Smooth muscle cell (in vitro differentiated cells): Measurements from ENCODE around the gene LRRC70. TPM values are rescaled to one million over a fixed set of nuclear protein-coding genes. Genes with fewer than 3 reads are reported as not detected.

Experiments used
- DNase-seq: peaks from one replicate; lab custom pipeline; 2025; ENCODE audit not compliant: unreplicated experiment; lab: John Stamatoyannopoulos, UW
- H2AFZ ChIP-seq: fragments of 200-600 bp; sonication (generic); 2 replicates; pipeline ENCODE4 v1.6.0; 2016; ENCODE audit warnings: antibody characterized with exemption, low read depth, mild to moderate bottlenecking
- H3F3A ChIP-seq: fragments of 200-600 bp; sonication (generic); 2 replicates; pipeline ENCODE4 v1.6.0; 2017; ENCODE audit warnings: antibody characterized with exemption, low read depth
- H3K27ac ChIP-seq: fragments of 200-600 bp; sonication (generic); 2 replicates; pipeline ENCODE4 v1.5.1; 2016; ENCODE audit warnings: low read depth, mild to moderate bottlenecking
- H3K27me3 ChIP-seq: fragments of 200-600 bp; sonication (generic); 2 replicates; pipeline ENCODE4 v1.6.1; 2016; ENCODE audit warnings: low read depth, mild to moderate bottlenecking
- H3K36me3 ChIP-seq: fragments of 200-600 bp; sonication (generic); 2 replicates; pipeline ENCODE4 v1.5.1; 2016; ENCODE audit warnings: low read depth
- H3K4me1 ChIP-seq: fragments of 200-600 bp; sonication (generic); 2 replicates; pipeline ENCODE4 v1.5.1; 2016; ENCODE audit warnings: low read depth
- H3K4me2 ChIP-seq: fragments of 200-600 bp; sonication (generic); 2 replicates; pipeline ENCODE4 v1.6.0; 2016; ENCODE audit warnings: mild to moderate bottlenecking
- H3K4me3 ChIP-seq: fragments of 200-600 bp; sonication (generic); 2 replicates; pipeline ENCODE4 v1.5.1; 2016; ENCODE audit warnings: mild to moderate bottlenecking
- H3K79me2 ChIP-seq: fragments of 200-600 bp; sonication (generic); 2 replicates; pipeline ENCODE4 v1.6.0; 2016; ENCODE audit warnings: low read depth, mild to moderate bottlenecking
- H3K9ac ChIP-seq: fragments of 200-600 bp; sonication (generic); 2 replicates; pipeline ENCODE4 v1.6.0; 2016; ENCODE audit warnings: low read depth
- H3K9me3 ChIP-seq: fragments of 200-600 bp; sonication (generic); replicated peaks from 2 replicates; pipeline ENCODE4 v1.5.1; 2016; ENCODE audit warnings: low read depth
- H4K20me1 ChIP-seq: fragments of 200-600 bp; sonication (generic); 2 replicates; pipeline ENCODE4 v1.6.0; 2016; ENCODE audit warnings: low read depth
- WGBS: methylation state at CpG from one replicate; pipeline ENCODE4 v1.1.7; 2016; ENCODE audit warnings: low lambda C conversion rate; 5-methylcytosine and 5-hydroxymethylcytosine counted together
- polyA plus RNA-seq: library from polyadenylated mRNA; unstranded; fragments of >200 nt; fragmentation: Nextera tagmentation; extraction: Ambion mirVana; gene quantifications from 2 replicates; pipeline ENCODE4 v1.2.1, GENCODE V29; 2016
- total RNA-seq: library from RNA; depleted of rRNA; stranded (reverse); fragments of >200 nt; gene quantifications from 2 replicates; pipeline ENCODE4 v1.2.3, GENCODE V29; 2014
- TF ChIP-seq, protein P1 (sequence below): fragments of 200-600 bp; sonication (generic); IDR thresholded peaks from 2 replicates; pipeline ENCODE4 v1.5.1; 2017; ENCODE audit warnings: borderline replicate concordance, mild to moderate bottlenecking, antibody characterized with exemption; ENCODE audit not compliant: insufficient read depth, poor library complexity, severe bottlenecking

LRRC70 gene
- total and polyA plus RNA-seq, 2 experiments from 2014 or later: 0.22 to 0.36 TPM

DNA sequence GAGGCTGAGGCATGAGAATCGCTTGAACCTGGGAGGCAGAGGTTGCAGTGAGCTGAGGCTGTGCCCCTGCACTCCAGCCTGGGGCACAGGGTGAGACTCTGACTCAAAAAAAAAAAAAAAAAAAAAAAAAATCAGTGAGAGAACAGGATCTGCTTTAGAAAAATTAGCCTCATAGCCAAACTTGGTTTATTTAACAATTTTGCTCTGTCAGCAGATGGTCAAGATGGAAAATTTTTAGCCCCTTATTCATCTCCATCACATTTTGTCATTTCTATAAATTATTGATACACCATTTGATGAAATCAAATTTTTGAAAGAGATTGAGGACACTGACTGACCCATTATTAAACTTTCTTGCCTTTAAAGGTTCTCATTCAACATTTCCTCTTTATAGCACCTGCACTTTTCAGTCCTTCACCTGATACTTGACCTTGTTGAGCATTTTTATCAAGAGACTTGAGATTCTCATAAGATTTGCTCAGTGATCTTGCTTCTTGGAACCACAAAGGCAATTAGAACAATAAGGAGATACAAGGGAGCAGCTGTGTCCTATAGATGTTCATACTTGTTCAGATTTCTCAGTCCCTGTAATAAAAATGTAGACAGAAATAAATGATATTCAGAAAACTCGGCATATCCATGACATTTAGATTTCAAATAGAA lies 38.1 kb downstream of the LRRC70 start:
- WGBS: 98% methylated on average over 2 of the region's 2 CpGs
- TF ChIP-seq, protein P1, sequence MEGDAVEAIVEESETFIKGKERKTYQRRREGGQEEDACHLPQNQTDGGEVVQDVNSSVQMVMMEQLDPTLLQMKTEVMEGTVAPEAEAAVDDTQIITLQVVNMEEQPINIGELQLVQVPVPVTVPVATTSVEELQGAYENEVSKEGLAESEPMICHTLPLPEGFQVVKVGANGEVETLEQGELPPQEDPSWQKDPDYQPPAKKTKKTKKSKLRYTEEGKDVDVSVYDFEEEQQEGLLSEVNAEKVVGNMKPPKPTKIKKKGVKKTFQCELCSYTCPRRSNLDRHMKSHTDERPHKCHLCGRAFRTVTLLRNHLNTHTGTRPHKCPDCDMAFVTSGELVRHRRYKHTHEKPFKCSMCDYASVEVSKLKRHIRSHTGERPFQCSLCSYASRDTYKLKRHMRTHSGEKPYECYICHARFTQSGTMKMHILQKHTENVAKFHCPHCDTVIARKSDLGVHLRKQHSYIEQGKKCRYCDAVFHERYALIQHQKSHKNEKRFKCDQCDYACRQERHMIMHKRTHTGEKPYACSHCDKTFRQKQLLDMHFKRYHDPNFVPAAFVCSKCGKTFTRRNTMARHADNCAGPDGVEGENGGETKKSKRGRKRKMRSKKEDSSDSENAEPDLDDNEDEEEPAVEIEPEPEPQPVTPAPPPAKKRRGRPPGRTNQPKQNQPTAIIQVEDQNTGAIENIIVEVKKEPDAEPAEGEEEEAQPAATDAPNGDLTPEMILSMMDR: no peak
- Histone ChIP-seq H3K27me3 (no peaks in the 10 kb centered on the region), H3K79me2 (no peaks in the 10 kb centered on the region), H3K4me3 (no peak overlapping the region), H3K36me3 (no peaks in the 10 kb centered on the region), H3K9ac (no peak overlapping the region), H3K27ac (no peak overlapping the region), H3K4me2 (no peak overlapping the region), H3F3A (no peaks in the 10 kb centered on the region), H3K4me1 (peaks cover 4% of the 10 kb centered on the region), H2AFZ (no peak overlapping the region), H3K9me3 (no peaks in the 10 kb centered on the region), H4K20me1 (no peaks in the 10 kb centered on the region)
- DNase-seq: no peak

DNA sequence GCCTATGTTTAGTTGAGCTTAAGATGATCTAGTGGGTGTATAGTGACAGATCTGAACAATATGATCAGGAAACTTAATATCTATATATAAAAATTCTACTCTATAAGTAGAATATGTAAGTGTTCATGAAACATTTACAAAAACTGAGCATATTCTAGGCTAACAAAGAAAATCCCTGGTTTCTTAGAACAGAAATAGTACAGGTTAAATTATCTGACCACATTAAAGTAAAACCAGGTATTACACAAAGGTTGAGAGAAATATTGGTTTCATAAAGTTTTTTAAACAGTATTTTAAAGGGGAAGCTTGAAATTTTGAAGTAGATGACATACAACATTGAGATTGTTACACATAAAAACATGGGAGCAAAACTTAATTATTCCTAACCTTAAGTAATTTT lies 39.3 kb downstream of the LRRC70 start:
- Histone ChIP-seq H3K36me3 (no peaks in the 10 kb centered on the region), H3K27me3 (no peaks in the 10 kb centered on the region), H3F3A (no peaks in the 10 kb centered on the region), H3K9ac (no peak overlapping the region), H3K4me3 (no peak overlapping the region), H2AFZ (no peak overlapping the region), H3K27ac (no peak overlapping the region), H3K4me1 (peaks cover 5% of the 10 kb centered on the region), H3K4me2 (no peak overlapping the region), H3K79me2 (no peaks in the 10 kb centered on the region), H4K20me1 (no peaks in the 10 kb centered on the region), H3K9me3 (no peaks in the 10 kb centered on the region)
- TF ChIP-seq, protein P1: no peak
- DNase-seq: no peak

- no peaks in the 10 kb centered on the region for H3F3A ChIP-seq
- no peaks in the 10 kb centered on the region for H3K79me2 ChIP-seq
- H4K20me1 ChIP-seq: no peaks in the 10 kb centered on the region
- H3K4me3 ChIP-seq: no peak overlapping the region
- no peaks in the 10 kb centered on the region for H3K9me3 ChIP-seq
- no peak overlapping the region for H3K4me2 ChIP-seq
- peaks cover 5% of the 10 kb centered on the region for H3K4me1 ChIP-seq
- no peak overlapping the region for H3K9ac ChIP-seq
- no peaks in the 10 kb centered on the region for H3K27me3 ChIP-seq
- H3K36me3 ChIP-seq: no peaks in the 10 kb centered on the region
- no peak for DNase-seq
- H3K27ac ChIP-seq: no peak overlapping the region
- no peak overlapping the region for H2AFZ ChIP-seq
- TF ChIP-seq, protein P1: no peak
- 78% methylated on average over 5 of the region's 5 CpGs for WGBS
These were observed 42.1 kb downstream of the LRRC70 start for GRCh38 chr5:62620761-62621160.

GRCh38 chr5:62621280-62621679 lies 42.7 kb downstream of the LRRC70 start:
- DNase-seq: no peak
- H3K27ac ChIP-seq: no peak overlapping the region
- TF ChIP-seq, protein P1: no peak
- H3K4me1 ChIP-seq: peaks cover 5% of the 10 kb centered on the region
- H3K27me3 ChIP-seq: no peaks in the 10 kb centered on the region
- H3K9ac ChIP-seq: no peak overlapping the region
- no peak overlapping the region for H2AFZ ChIP-seq
- WGBS: 39% methylated on average over 6 of the region's 6 CpGs
- H3K9me3 ChIP-seq: no peaks in the 10 kb centered on the region
- H3K79me2 ChIP-seq: no peaks in the 10 kb centered on the region
- no peaks in the 10 kb centered on the region for H4K20me1 ChIP-seq
- H3K4me3 ChIP-seq: no peak overlapping the region
- no peaks in the 10 kb centered on the region for H3K36me3 ChIP-seq
- no peaks in the 10 kb centered on the region for H3F3A ChIP-seq
- H3K4me2 ChIP-seq: no peak overlapping the region
